ENCODE results near the gene VPS41.

The VPS41 gene

GRCh38 chr7:38740041-38740440 is 168.9 kb downstream of the VPS41 start:
- no peak overlapping the region for H3K4me3 ChIP-seq (ENCODE audit: low read depth, low read length)
- ChIA-PET POLR2A (no interaction called here), CTCF (interaction anchor here (1.1 to 1.2 kb wide), 3 partner anchors 8 to 12 kb away, joined by 3 to 5 read pairs (median 3); no protein-coding TSS in a partner anchor)
- no peak for DNase-seq (ENCODE audit: low read depth, low spot score)
- TF ChIP-seq, protein P1, sequence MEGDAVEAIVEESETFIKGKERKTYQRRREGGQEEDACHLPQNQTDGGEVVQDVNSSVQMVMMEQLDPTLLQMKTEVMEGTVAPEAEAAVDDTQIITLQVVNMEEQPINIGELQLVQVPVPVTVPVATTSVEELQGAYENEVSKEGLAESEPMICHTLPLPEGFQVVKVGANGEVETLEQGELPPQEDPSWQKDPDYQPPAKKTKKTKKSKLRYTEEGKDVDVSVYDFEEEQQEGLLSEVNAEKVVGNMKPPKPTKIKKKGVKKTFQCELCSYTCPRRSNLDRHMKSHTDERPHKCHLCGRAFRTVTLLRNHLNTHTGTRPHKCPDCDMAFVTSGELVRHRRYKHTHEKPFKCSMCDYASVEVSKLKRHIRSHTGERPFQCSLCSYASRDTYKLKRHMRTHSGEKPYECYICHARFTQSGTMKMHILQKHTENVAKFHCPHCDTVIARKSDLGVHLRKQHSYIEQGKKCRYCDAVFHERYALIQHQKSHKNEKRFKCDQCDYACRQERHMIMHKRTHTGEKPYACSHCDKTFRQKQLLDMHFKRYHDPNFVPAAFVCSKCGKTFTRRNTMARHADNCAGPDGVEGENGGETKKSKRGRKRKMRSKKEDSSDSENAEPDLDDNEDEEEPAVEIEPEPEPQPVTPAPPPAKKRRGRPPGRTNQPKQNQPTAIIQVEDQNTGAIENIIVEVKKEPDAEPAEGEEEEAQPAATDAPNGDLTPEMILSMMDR (IDR thresholded peaks at IDR 0.05; ENCODE audit: insufficient read depth, low read length, missing control alignments): no peak

- ChIA-PET CTCF (no interaction called here), POLR2A (no interaction called here)
- no peak for DNase-seq (ENCODE audit: low read depth, low spot score)
- no peak overlapping the region for H3K4me3 ChIP-seq (ENCODE audit: low read depth, low read length)
- TF ChIP-seq, protein P1 (IDR thresholded peaks at IDR 0.05; ENCODE audit: insufficient read depth, low read length, missing control alignments): no peak
Observed at GRCh38 chr7:38736138-38736537, 172.9 kb downstream of the VPS41 start.

- CTCF ChIA-PET: interaction anchor here (1.7 kb wide), 1 partner anchor 17 kb away, joined by 4 read pairs; no protein-coding TSS in a partner anchor
- DNase-seq (ENCODE audit: low read depth, low spot score): peak; percentile 24
- TF ChIP-seq, protein P1 (IDR thresholded peaks at IDR 0.05; ENCODE audit: insufficient read depth, low read length, missing control alignments): no peak
- POLR2A ChIA-PET: no interaction called here
- H3K4me3 ChIP-seq (ENCODE audit: low read depth, low read length): no peak overlapping the region
Observed at GRCh38 chr7:38731215-38731614, 177.8 kb downstream of the VPS41 start.

DNA sequence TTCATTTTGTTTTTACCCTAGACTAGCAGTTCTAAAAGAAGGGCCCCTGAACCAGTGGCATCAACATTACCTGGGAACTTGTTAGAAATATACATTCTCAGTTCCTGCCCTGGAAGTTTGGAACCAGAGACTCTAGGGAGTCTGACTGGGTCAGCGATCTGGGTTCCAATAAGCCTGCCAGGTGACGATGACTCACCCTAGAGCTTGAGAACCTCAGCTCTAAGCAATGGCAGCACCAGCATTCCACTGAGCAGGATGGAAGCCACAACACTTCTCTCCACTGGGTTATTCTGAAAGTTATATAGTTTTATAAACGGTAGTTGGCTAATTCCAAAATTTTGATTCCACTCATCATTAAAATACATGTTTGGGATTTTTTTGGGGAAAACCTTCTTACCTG is 180.8 kb downstream of the VPS41 start:
- POLR2A ChIA-PET: no interaction called here

GRCh38 chr7:38727184-38727940 is 181.6 kb downstream of the VPS41 start:
- H3K4me3 ChIP-seq (ENCODE audit: low read depth, low read length): no peak overlapping the region
- CTCF ChIA-PET: no interaction called here
- DNase-seq (ENCODE audit: low read depth, low spot score): no peak
- TF ChIP-seq, protein P1 (IDR thresholded peaks at IDR 0.05; ENCODE audit: insufficient read depth, low read length, missing control alignments): no peak
- POLR2A ChIA-PET: no interaction called here

More for the DNA sequence above, 180.8 kb downstream of the VPS41 start:
- DNase-seq (ENCODE audit: low read depth, low spot score): no peak
- CTCF ChIA-PET: no interaction called here
- H3K4me3 ChIP-seq (ENCODE audit: low read depth, low read length): no peak overlapping the region
- TF ChIP-seq, protein P1 (IDR thresholded peaks at IDR 0.05; ENCODE audit: insufficient read depth, low read length, missing control alignments): no peak

- H3K4me3 ChIP-seq (ENCODE audit: low read depth, low read length): no peak overlapping the region
- POLR2A ChIA-PET: no interaction called here
- DNase-seq (ENCODE audit: low read depth, low spot score): no peak
- TF ChIP-seq, protein P1 (IDR thresholded peaks at IDR 0.05; ENCODE audit: insufficient read depth, low read length, missing control alignments): no peak
- CTCF ChIA-PET: interaction anchor here (1.3 kb wide), 1 partner anchor 63 kb away, joined by 3 read pairs; no protein-coding TSS in a partner anchor
Observed at GRCh38 chr7:38723327-38723726, 185.7 kb downstream of the VPS41 start.
